GM12892 (cell line): Measurements from ENCODE around the gene SDHAF2.
"Not testable (repeated sequence)": the region's sequence is repeated elsewhere in the genome, so short reads cannot be mapped to it uniquely, and the experiment has no call there.

Experiments used
- POLR2A ChIP-seq: IDR thresholded peaks from 2 replicates; pipeline ENCODE4 v1.6.1; 2011; ENCODE audit warnings: low read depth, low read length, control low read depth
- POLR2AphosphoS5 ChIP-seq: IDR thresholded peaks from 2 replicates; pipeline ENCODE4 v1.6.1; 2011; ENCODE audit warnings: low read depth, low read length, control low read depth
- TAF1 ChIP-seq: IDR thresholded peaks from 2 replicates; pipeline ENCODE4 v1.6.1; 2011; ENCODE audit warnings: low read depth, mild to moderate bottlenecking, control low read depth, low read length, borderline replicate concordance

GRCh38 chr11:61479360-61480058 lies 49.6 kb downstream of the SDHAF2 start:
- TF ChIP-seq TAF1, POLR2A, POLR2AphosphoS5: not testable (repeated sequence)
